ENCODE results near the gene MOGAT3.

Gene MOGAT3, protein sequence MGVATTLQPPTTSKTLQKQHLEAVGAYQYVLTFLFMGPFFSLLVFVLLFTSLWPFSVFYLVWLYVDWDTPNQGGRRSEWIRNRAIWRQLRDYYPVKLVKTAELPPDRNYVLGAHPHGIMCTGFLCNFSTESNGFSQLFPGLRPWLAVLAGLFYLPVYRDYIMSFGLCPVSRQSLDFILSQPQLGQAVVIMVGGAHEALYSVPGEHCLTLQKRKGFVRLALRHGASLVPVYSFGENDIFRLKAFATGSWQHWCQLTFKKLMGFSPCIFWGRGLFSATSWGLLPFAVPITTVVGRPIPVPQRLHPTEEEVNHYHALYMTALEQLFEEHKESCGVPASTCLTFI

DNA sequence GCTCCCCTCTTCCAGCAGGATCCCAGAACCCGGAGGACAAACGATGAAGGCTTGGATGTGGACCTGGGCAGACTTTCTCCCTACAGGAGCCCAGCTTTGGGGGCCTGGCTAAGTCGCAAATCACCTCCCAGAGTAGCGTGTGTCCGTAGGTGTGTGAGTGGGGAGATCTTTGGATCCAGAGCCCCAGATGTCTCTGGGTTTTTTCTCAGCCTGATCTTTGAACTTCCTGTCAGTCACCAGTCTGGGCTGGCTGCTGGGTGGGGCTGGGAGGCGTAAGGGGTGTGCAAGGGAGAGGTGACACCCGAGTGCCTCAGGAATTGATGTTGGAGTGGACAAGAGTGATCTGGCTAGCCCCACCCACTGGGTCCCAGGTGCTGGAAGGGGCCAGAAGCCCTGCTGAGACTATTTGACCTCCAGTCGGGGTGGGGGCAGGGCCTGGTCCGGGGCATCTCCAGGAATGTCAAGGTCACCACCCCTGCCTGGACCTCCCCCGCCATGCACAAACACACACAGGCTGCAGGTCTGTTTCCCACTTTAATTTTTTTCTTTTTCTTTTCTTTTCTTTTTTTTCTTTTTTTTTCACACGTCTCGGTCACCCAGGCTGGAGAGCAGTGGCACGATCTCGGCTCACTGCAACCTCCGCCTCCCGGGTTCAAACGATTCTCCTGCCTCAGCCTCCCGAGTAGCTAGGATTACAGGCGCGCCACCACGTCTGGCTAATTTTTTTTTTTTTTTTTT is at the start of gene MOGAT3:
Gene MOGAT3, minus strand, starts transcription at position 175 of the 738 bp plus-strand sequence. CDS start 182 bp downstream, outside the sequence.
- no peak for DNase-seq (ENCODE audit: low spot score)

- DNase-seq (ENCODE audit: low spot score), result peak; percentile 29
These were observed 49.5 kb upstream of the MOGAT3 start for GRCh38 chr7:101250324-101250723.

GRCh38 chr7:101248276-101248675 is 47.4 kb upstream of the MOGAT3 start:
- no peak for DNase-seq (ENCODE audit: low spot score)

- DNase-seq (ENCODE audit: low spot score), result no peak
These were observed 44.4 kb upstream of the MOGAT3 start for GRCh38 chr7:101245147-101245668.

DNA sequence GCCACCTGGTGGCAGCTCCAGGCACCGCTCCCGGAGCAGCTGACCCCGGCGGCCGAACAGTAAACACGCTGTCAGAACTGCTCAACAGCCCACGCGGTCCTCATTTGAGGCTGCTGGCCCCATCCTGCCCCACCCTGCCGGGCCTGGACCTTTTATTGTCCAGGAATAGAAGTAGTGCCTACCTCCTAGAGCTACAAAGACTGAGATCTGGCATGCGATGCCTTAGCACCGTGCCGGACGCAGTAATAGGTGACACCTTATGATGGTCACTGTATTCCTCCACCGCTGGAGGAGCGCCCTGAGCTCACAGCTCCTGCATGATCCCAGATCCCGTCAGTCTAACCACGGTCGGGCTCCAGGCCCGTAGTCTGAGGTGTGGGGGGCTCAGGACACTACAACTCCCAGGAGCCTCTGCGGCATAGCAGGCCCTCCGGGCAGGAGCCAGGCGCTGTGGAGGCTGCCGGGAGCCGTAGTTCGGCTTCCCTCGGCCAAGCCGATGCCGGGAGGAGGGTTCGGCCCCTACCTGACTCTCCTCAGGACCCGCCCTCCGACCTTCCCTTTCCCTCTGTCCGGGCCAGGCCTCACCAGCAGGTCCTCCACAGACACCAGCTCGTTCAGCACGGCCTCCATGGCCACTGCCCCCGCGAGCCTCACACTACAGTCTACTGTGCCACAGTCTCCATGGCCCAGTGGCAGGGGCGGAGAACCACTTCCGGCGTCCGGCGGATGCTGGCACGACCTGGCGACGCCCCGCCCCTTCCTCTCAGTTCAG is 43.7 kb upstream of the MOGAT3 start, which contains the start of gene FIS1:
Gene FIS1, minus strand, starts transcription at position 707 of the 772 bp plus-strand sequence. Its CDS starts 77 bp downstream, at position 630.
- peak; percentile 94 for DNase-seq (ENCODE audit: low spot score)

- no peak for DNase-seq (ENCODE audit: low spot score)
These were observed 43.0 kb upstream of the MOGAT3 start for GRCh38 chr7:101243646-101244374.

GRCh38 chr7:101241443-101242349 is 40.9 kb upstream of the MOGAT3 start:
- no peak for DNase-seq (ENCODE audit: low spot score)

DNA sequence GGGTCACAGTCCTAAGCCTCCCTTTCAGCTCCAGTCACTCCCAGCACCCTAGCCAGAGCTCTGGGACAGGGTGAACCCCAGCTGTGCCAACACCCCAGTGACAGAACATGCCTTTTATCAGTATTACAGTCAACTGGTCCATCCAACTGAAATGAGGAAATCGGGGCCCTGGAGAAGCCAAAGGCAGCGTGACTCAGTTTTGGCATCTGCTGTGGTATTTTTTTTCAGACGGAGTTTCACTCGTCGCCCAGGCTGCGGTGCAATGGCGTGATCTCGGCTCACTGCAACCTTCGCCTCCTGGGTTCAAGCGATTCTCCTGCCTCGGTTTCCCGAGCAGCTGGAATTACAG is 40.2 kb upstream of the MOGAT3 start:
- no peak for DNase-seq (ENCODE audit: low spot score)

- no peak for DNase-seq (ENCODE audit: low spot score)
These were observed 39.6 kb upstream of the MOGAT3 start for GRCh38 chr7:101240226-101241014.

- no peak for DNase-seq (ENCODE audit: low spot score)
These were observed 39.0 kb upstream of the MOGAT3 start for GRCh38 chr7:101239951-101240220.

- DNase-seq (ENCODE audit: low spot score), result no peak
These were observed 38.5 kb upstream of the MOGAT3 start for GRCh38 chr7:101239191-101239950.

DNA sequence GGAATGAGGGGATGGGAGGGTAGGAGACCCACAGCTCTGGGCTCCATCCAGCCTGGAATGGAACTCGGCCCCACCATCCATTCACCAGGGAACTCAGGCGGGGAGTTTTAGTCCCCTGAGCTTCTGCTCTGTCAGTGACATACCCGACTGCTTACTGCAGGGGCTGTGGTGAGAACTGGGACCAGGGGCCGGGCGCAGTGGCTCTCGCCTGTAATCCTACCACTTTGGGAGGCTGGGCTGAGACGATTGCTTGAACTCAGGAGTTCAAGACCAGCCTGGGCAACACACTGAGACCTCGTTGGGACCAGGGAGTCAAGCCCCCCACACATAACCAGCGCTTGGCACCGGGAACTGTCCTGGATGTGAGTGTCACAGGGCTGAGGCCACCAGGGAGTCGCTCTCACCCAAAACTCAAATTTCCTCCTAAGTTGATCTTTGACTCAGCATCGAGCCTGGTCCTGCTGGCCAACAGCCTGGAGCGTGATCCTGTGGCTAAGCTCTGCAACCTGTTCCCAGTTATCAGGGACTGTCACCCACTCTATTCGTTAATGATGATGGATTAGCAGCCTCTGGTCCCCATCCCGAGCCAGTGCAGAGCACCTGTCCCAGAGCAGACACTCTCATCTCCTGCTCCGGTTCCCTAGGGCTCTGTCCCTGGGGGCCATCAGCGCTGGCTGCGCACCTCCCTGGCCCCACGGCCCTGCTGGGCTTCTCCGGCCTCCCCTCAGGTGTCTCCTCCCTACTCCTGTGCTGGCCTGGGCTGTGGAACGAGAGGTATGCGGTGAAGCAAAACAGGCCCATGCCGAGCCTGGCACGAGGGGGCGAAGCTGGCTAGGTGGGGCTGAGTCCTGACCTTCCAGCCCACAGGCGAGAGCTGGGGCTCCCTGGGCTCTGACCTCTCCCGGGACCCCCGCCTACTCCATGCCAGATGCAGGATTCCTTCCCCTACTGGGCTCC is 37.7 kb upstream of the MOGAT3 start:
- no peak for DNase-seq (ENCODE audit: low spot score)

GRCh38 chr7:101237206-101238067 is 36.6 kb upstream of the MOGAT3 start, which contains the start of gene CLDN15:
Gene CLDN15 (minus strand): TSS chr7:101237802. CDS start chr7:101237581, 221 bp downstream.
- DNase-seq (ENCODE audit: low spot score), result no peak

DNA sequence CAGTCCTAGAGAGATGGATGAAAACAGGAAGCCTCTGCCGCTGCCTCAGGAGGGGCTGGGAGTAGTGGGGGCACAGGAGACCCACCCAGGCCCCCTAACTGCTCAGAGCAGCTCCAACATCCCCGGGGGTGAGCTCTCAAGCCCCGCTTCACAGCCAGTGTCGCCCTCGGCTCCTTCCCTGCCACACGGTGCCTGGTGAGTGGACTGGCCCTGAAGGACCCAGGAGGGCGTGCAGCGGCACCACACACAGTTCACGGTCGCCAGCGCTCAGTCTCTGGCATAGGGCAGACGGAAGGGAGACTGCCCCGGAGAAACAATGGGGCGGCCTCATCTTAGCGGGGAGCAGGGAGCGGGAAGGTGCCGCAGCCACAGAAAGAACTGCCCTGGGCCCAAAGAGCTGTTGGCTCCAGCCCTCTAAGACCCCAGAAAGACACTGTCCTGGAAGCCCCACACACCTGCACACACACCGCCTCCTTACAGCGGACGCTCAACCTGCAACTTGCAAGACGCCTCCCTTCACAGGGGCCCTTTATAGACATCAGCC is 35.5 kb upstream of the MOGAT3 start:
- no peak for DNase-seq (ENCODE audit: low spot score)

DNA sequence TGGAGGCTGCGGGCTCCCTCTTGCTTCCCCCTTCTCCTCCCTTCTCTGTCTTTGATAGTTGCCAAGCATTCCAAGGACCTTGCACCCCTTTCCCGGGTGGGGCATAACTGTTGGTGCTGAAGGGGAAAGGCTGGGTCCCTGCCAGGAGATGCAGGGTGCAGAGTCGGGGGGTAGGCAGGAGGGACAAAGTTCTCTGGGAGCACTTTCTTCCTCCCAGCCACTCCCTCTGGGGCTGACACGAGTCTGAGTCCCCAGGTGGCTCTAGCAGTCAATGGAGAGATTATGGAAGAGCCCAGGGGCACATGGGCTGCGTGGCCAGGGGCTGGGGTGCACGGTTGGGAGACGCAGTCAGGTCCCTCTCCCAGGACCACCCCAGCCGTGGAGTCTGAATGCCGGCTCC is 34.7 kb upstream of the MOGAT3 start:
- DNase-seq (ENCODE audit: low spot score), result no peak

GRCh38 chr7:101235050-101235449 is 34.2 kb upstream of the MOGAT3 start:
- no peak for DNase-seq (ENCODE audit: low spot score)

GRCh38 chr7:101234636-101235035 is 33.8 kb upstream of the MOGAT3 start:
- DNase-seq (ENCODE audit: low spot score), result no peak
